ENCODE data around the gene NKD2.

Gene NKD2

GRCh38 chr5:1047332-1047965, 38.8 kb downstream of the NKD2 start:
- DNase-seq = no peak

DNA sequence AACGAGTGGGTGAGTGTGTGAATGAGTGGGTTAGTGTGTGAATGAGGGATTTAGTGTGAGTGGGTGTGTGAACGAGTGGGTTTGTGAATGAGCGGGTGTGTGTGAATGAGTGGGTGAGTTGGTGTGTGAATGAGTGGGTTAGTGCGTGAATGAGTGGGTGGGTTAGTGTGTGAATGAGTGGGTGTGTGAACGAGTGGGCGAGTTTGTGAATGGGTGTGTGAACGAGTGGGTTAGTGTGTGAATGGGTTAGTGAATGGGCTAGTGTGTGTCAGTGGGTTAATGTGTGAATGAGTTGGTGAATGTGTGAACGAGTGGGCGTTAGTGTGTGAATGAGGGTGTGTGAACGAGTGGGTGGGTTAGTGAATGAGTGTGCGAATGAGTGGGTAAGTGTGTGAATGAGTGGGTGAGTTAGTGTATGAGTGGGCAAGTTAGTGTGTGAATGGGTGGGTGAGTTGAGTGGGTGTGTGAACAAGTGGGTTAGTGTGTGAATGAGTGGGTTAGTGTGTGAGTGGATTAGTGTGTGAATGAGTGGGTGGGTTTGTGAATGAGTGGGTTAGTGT, 39.6 kb downstream of the NKD2 start:
- DNase-seq = no peak

GRCh38 chr5:1048861-1049838, 40.5 kb downstream of the NKD2 start:
- no peak for DNase-seq

- peak; percentile 3 for DNase-seq
Observed at GRCh38 chr5:1050423-1051365, 42.1 kb downstream of the NKD2 start.

DNA sequence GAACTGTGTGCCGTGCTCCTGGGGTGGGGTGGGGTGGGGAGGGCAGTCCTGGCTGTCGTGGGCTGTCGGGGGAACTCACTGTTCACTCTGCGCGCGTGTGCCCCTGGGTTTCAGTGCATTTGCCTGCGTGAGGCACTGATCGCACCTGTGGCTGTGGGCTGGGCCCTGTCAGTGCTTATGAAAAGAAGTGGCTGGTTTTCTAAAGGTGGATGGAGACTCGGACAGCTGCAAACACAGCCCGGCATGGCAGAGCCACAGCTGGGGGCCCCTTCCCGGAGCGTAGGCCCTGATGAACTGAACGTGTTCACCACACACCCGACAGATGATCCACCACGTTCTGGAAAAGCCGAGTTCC, 42.7 kb downstream of the NKD2 start:
- DNase-seq = no peak

GRCh38 chr5:1052076-1052475, 43.5 kb downstream of the NKD2 start:
- no peak for DNase-seq

- peak; percentile 24 for DNase-seq
Observed at GRCh38 chr5:1052641-1053390, 44.2 kb downstream of the NKD2 start.

DNA sequence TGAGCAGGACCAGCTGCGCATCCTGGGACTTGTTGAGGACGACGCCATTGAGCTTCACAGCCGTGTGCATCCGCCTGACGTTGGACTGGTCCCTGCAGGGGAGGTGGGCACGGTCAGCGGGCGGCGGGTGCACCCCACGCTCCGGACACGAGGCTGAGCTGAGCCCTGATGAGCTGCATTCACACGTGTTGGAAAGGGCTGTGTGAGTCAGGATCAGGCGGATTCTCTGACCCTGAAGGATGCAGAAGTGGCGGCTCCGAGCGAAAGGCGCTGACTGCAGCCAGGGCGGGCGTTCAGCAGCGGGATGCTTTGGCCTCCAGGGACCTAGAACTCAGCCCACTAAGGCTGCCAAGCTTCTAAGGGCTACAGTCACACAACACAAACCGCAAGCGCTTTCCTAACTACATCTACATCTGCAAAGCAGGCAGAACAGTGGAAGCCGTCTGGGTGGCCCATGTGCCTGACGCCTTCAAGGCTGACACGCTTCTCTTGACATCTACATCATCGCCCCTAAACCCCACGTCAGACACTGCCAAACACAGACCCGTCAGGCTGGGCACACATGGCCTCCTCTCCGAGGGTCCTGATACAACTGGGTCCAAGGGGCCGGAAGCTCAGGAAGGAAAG, 44.9 kb downstream of the NKD2 start:
- DNase-seq = no peak

GRCh38 chr5:1054018-1054798, 45.6 kb downstream of the NKD2 start:
- DNase-seq = no peak

DNA sequence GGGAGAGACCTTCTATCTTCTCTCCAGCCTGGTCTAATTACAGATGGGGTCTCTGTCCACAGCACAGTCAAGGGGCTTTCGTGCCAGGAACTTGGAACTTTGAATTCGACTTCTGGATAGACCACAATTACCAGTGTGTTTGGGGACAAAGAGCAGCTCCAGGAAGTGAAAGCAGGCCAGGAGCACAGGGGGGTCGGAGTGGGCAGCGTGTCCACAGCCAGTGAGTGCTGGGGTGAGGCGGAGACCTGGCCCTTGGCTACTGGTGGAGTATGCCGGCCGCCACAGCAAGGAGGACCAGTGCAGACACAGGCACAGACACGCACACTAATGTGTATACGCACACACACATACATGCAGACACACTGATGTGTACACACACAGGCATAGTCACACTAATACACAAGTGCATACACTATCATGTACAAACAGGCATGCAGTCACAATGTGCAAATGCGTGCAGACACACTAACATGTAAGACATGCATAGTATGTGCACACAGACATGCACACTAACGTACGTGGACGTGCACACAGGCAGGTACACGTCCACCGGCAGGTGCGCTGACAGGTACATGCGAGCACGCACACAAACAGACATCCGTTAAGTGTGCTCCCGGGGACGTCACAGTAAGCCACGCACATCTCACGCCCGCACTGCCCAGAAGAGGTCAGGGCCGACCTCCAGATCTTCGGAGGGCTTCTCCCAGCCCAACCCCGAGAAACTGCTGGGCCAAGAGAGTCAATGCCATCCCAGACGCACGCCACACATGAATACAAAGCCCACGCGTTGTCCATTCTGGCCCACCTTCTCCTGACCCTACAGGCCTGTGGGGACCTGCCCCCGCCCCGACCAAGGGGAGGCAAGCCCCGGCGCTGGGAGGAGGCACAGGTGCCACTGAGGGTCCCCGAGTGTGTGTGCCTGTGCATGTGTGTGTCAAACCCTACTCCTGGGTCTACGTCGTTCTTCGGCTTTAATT, 46.5 kb downstream of the NKD2 start:
- no peak for DNase-seq

GRCh38 chr5:1055896-1056610, 47.5 kb downstream of the NKD2 start:
- DNase-seq = no peak

DNA sequence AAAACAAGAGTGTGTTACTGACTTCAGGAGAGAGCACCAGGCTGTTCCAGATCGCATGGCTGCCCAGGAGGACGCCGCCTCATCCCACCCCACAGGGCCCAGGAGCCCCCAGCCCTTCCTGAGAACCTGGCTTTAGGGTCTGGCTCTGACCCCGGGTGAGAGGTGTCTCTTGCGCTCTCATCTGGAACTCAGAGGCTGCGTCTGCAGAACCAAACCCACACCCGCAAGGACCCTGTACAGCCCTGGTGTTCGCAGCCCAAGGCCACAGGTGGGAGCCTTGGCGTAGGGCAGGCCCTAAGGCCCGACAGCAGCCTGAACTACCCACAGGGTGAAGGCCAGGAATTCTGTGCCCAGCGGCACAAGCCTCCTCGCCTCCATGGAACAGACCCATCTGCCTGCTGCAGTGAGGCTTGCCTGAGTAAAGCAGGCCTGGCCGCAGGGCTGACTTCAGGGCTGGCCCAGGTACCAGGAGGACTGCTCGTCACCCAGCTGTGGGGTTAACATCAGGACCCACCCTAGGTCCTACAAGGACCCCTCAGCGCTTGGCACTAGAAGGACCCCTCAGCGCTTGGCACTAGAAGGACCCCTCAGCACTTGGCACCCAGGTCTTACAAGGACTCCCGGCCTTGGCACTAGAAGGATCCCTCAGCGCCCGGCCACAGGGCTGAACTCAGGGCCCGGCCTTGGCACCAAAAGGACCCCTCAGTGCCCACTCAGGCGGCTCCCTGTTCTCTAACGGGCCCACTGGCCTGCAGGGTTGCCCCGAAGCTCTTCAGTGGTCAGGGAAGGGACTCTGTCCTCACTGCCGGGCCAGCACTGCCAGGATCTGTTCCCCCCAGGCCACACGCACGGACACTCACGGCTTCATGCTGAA, 48.2 kb downstream of the NKD2 start:
- DNase-seq = no peak

DNA sequence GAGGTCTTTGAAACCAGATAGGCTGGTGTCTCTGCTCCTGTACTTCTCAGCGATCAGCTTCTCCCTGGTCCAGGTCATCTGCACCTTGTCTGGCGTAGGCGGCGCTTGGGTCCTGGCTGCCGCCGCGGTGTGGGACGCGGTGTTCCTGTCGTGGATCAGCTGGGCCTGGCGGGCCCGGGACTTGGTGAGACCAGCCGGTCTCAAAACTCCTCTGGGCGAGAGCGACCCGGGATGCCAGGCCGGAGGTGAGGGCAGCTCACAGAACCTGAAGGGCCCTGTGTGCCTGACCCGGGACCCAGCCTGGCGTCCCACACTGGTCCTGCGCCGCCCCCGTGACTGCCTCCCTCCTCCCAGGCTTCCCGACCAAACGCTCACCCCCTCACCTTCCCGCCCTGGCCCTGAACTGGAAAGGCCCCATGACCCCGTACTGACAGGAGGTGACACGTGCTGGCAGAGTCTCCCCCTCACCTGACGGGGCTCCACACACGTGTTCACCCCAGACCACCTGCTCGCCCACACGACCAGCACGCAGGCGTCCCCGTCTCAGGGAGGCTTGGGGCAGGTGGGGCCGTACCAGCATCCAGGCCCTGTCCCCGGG, 49.0 kb downstream of the NKD2 start:
- no peak for DNase-seq

GRCh38 chr5:1058083-1058945, 49.7 kb downstream of the NKD2 start:
- no peak for DNase-seq

DNA sequence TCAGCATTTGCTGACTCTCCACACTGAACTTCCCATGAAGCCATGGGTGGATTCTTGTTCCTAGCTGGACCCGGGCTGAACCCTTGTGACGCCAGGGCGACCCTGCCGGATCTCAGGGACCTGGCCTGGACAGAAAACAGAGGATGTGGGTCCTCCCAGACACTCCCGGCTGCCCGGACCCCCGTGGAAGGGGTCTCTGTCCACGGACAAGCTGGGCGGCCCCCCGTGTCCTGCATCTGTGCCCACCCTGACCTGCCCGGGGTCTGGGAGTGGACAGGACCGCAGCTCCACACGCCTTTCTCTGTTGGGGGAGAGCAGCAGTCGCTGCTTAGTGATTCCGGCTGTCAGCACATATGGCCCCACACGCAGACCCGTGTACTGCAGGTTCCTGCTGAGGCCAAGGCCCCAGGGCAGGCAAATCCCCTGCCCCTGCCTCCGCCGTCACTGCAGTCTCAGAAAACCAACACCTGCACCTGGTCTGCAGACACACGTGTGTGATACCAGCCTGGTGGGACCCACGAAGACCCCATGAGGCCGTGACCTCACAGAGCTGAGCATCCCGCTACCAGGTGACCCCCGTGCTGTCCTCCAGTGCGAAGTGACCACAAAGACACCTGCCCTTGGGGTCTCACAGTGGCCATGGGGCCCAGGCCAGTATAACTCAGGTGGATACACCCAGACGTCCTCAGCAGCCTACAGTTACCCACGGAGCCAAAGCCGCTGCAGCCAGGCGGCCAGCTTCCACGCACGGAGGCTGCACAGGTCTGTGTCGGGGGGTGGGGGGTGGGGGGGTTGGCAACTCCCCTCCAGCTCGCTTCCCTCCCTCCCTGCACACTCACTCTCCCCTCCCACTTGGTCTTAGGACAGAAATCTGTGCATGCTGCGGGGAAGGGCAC, 50.6 kb downstream of the NKD2 start:
- no peak for DNase-seq

Measured in NCI-H82 (cell line).